T-helper 1 cell treated with Interleukin-12 subunit alpha and Interleukin-12 subunit beta and Interleukin-4 antibody, amounts not matched to agents 30 μg/mL and 1 μg/mL, for 36 hours (primary cell): ENCODE data around the gene KATNAL2.
"Not testable (repeated sequence)": the region's sequence is repeated elsewhere in the genome, so short reads cannot be mapped to it uniquely, and the experiment has no call there.

Experiments
- H3K27ac Mint-ChIP-seq: one replicate; pipeline ENCODE4 v1.8.0; 2021; ENCODE audit warnings: mild to moderate bottlenecking, mixed read lengths
- H3K27me3 Mint-ChIP-seq: one replicate; pipeline ENCODE4 v1.8.0; 2021; ENCODE audit warnings: low read depth, mixed read lengths
- H3K36me3 Mint-ChIP-seq: one replicate; pipeline ENCODE4 v1.8.0; 2021; ENCODE audit warnings: low read depth, mixed read lengths
- H3K4me1 Mint-ChIP-seq: one replicate; pipeline ENCODE4 v1.8.0; 2021; ENCODE audit warnings: low read depth, mixed read lengths
- H3K4me3 Mint-ChIP-seq: one replicate; pipeline ENCODE4 v1.8.0; 2021; ENCODE audit warnings: mild to moderate bottlenecking, moderate library complexity, mixed read lengths
- H3K9me3 Mint-ChIP-seq: one replicate; pipeline ENCODE4 v1.8.0; 2021; ENCODE audit warnings: mixed read lengths

The KATNAL2 gene

GRCh38 chr18:46963656-46964578 lies 46.5 kb downstream of the KATNAL2 start:
- H3K27me3 Mint-ChIP-seq, H3K9me3 Mint-ChIP-seq, H3K4me1 Mint-ChIP-seq, H3K27ac Mint-ChIP-seq, H3K36me3 Mint-ChIP-seq, H3K4me3 Mint-ChIP-seq: not testable (repeated sequence)

GRCh38 chr18:46964579-46965293 lies 47.3 kb downstream of the KATNAL2 start:
- not testable (repeated sequence) for H3K9me3 Mint-ChIP-seq, H3K27me3 Mint-ChIP-seq, H3K4me3 Mint-ChIP-seq, H3K36me3 Mint-ChIP-seq, H3K27ac Mint-ChIP-seq, H3K4me1 Mint-ChIP-seq

- not testable (repeated sequence) for H3K9me3 Mint-ChIP-seq, H3K36me3 Mint-ChIP-seq, H3K4me3 Mint-ChIP-seq, H3K27ac Mint-ChIP-seq, H3K4me1 Mint-ChIP-seq, H3K27me3 Mint-ChIP-seq
Observed at GRCh38 chr18:46966266-46966665, 48.9 kb downstream of the KATNAL2 start.

- H3K4me3 Mint-ChIP-seq, H3K27me3 Mint-ChIP-seq, H3K36me3 Mint-ChIP-seq, H3K27ac Mint-ChIP-seq, H3K4me1 Mint-ChIP-seq, H3K9me3 Mint-ChIP-seq: not testable (repeated sequence)
Observed at GRCh38 chr18:46969551-46969950, 52.1 kb downstream of the KATNAL2 start.

- not testable (repeated sequence) for H3K27ac Mint-ChIP-seq, H3K36me3 Mint-ChIP-seq, H3K9me3 Mint-ChIP-seq, H3K4me1 Mint-ChIP-seq, H3K27me3 Mint-ChIP-seq, H3K4me3 Mint-ChIP-seq
Observed at GRCh38 chr18:47019870-47020269, 102.5 kb downstream of the KATNAL2 start.

GRCh38 chr18:47020757-47021156 lies 103.4 kb downstream of the KATNAL2 start:
- H3K9me3 Mint-ChIP-seq, H3K4me3 Mint-ChIP-seq, H3K27me3 Mint-ChIP-seq, H3K36me3 Mint-ChIP-seq, H3K4me1 Mint-ChIP-seq, H3K27ac Mint-ChIP-seq: not testable (repeated sequence)

GRCh38 chr18:47022821-47023220 lies 105.4 kb downstream of the KATNAL2 start:
- not testable (repeated sequence) for H3K9me3 Mint-ChIP-seq, H3K4me1 Mint-ChIP-seq, H3K36me3 Mint-ChIP-seq, H3K27me3 Mint-ChIP-seq, H3K4me3 Mint-ChIP-seq, H3K27ac Mint-ChIP-seq

GRCh38 chr18:47023769-47024465 lies 106.5 kb downstream of the KATNAL2 start:
- not testable (repeated sequence) for H3K27ac Mint-ChIP-seq, H3K9me3 Mint-ChIP-seq, H3K4me1 Mint-ChIP-seq, H3K27me3 Mint-ChIP-seq, H3K4me3 Mint-ChIP-seq, H3K36me3 Mint-ChIP-seq

- not testable (repeated sequence) for H3K4me1 Mint-ChIP-seq, H3K27me3 Mint-ChIP-seq, H3K27ac Mint-ChIP-seq, H3K36me3 Mint-ChIP-seq, H3K9me3 Mint-ChIP-seq, H3K4me3 Mint-ChIP-seq
Observed at GRCh38 chr18:47025557-47026174, 108.3 kb downstream of the KATNAL2 start.

GRCh38 chr18:47028738-47029137 lies 111.3 kb downstream of the KATNAL2 start:
- not testable (repeated sequence) for H3K27ac Mint-ChIP-seq, H3K4me3 Mint-ChIP-seq, H3K36me3 Mint-ChIP-seq, H3K27me3 Mint-ChIP-seq, H3K9me3 Mint-ChIP-seq, H3K4me1 Mint-ChIP-seq

- H3K27me3 Mint-ChIP-seq, H3K4me3 Mint-ChIP-seq, H3K36me3 Mint-ChIP-seq, H3K27ac Mint-ChIP-seq, H3K9me3 Mint-ChIP-seq, H3K4me1 Mint-ChIP-seq: not testable (repeated sequence)
Observed at GRCh38 chr18:47029684-47030353, 112.4 kb downstream of the KATNAL2 start.

GRCh38 chr18:47030887-47031286 lies 113.5 kb downstream of the KATNAL2 start:
- H3K27me3 Mint-ChIP-seq, H3K36me3 Mint-ChIP-seq, H3K4me1 Mint-ChIP-seq, H3K9me3 Mint-ChIP-seq, H3K27ac Mint-ChIP-seq, H3K4me3 Mint-ChIP-seq: not testable (repeated sequence)

GRCh38 chr18:47032945-47033344 lies 115.5 kb downstream of the KATNAL2 start:
- H3K27me3 Mint-ChIP-seq: no peaks in the 10 kb centered on the region
- no peak overlapping the region for H3K27ac Mint-ChIP-seq
- H3K4me1 Mint-ChIP-seq: no peaks in the 10 kb centered on the region
- peaks cover 4% of the 10 kb centered on the region for H3K9me3 Mint-ChIP-seq
- no peak overlapping the region for H3K4me3 Mint-ChIP-seq
- H3K36me3 Mint-ChIP-seq: no peaks in the 10 kb centered on the region

- not testable (repeated sequence) for H3K27me3 Mint-ChIP-seq, H3K9me3 Mint-ChIP-seq, H3K36me3 Mint-ChIP-seq, H3K4me3 Mint-ChIP-seq, H3K27ac Mint-ChIP-seq, H3K4me1 Mint-ChIP-seq
Observed at GRCh38 chr18:47034591-47034990, 117.2 kb downstream of the KATNAL2 start.
